ENCODE results near the gene HDAC4. TPM values are rescaled to one million over a fixed set of nuclear protein-coding genes. Genes with fewer than 3 reads are reported as not detected.

The HDAC4 gene
- total and polyA plus RNA-seq, 4 donors, result 2.9 to 37.2 (median 4.4) TPM

GRCh38 chr2:239161711-239162140 lies 239.1 kb downstream of the HDAC4 start:
- TF ChIP-seq FOXA2 (IDR thresholded peaks at IDR 0.05), result no peak
- TF ChIP-seq RXRA (IDR thresholded peaks at IDR 0.05), result no peak
- no peak for TF ChIP-seq HNF4G (IDR thresholded peaks at IDR 0.05)
- H3K4me1 ChIP-seq (ENCODE audit: control insufficient read depth in 4 of 4, insufficient read depth in 4 of 4, low read length in 3 of 4), result no peaks in the 10 kb centered on the region
- WGBS, result 95% methylated on average over 14 of the region's 14 CpGs
- H3K4me3 ChIP-seq (ENCODE audit: low read depth in 1 of 3, low read length in 3 of 3), result no peak overlapping the region
- no peaks in the 10 kb centered on the region for H3K9me3 ChIP-seq (ENCODE audit: control insufficient read depth in 4 of 4, low read length in 3 of 4)
- no peak for DNase-seq (ENCODE audit: low spot score)
- H3K27me3 ChIP-seq (ENCODE audit: control insufficient read depth in 4 of 4, insufficient read depth in 4 of 4, low read length in 3 of 4), result no peaks in the 10 kb centered on the region
- no peak overlapping the region for H3K27ac ChIP-seq (ENCODE audit: low read depth in 1 of 2, low read length in 2 of 2)
- no peak overlapping the region for H3K9ac ChIP-seq (ENCODE audit: low read depth in 1 of 2, low read length in 2 of 2)
- peaks cover 0 to 12% (median 5%) of the 10 kb centered on the region in 4 donors for H3K36me3 ChIP-seq (ENCODE audit: control insufficient read depth in 4 of 4, insufficient read depth in 3 of 4, low read depth in 1 of 4, low read length in 3 of 4)

GRCh38 chr2:239160226-239161143 lies 240.3 kb downstream of the HDAC4 start:
- Histone ChIP-seq H3K9me3 (ENCODE audit: control insufficient read depth in 4 of 4, low read length in 3 of 4) (no peaks in the 10 kb centered on the region), H3K4me1 (ENCODE audit: control insufficient read depth in 4 of 4, insufficient read depth in 4 of 4, low read length in 3 of 4) (no peaks in the 10 kb centered on the region), H3K36me3 (ENCODE audit: control insufficient read depth in 4 of 4, insufficient read depth in 3 of 4, low read depth in 1 of 4, low read length in 3 of 4) (peaks cover 0 to 21% (median 9%) of the 10 kb centered on the region in 4 donors), H3K9ac (ENCODE audit: low read depth in 1 of 2, low read length in 2 of 2) (no peak overlapping the region), H3K4me3 (ENCODE audit: low read depth in 1 of 3, low read length in 3 of 3) (no peak overlapping the region), H3K27ac (ENCODE audit: low read depth in 1 of 2, low read length in 2 of 2) (no peak overlapping the region), H3K27me3 (ENCODE audit: control insufficient read depth in 4 of 4, insufficient read depth in 4 of 4, low read length in 3 of 4) (no peaks in the 10 kb centered on the region)
- no peak for DNase-seq (ENCODE audit: low spot score)
- TF ChIP-seq REST (IDR thresholded peaks at IDR 0.05) (no peak), HNF4A (conservative IDR thresholded peaks at IDR 0.05) (no peak), RAD21 (IDR thresholded peaks at IDR 0.05) (no peak), HNF4G (IDR thresholded peaks at IDR 0.05) (no peak), FOXA1 (IDR thresholded peaks at IDR 0.05) (no peak), YY1 (IDR thresholded peaks at IDR 0.05) (no peak), NR2F2 (IDR thresholded peaks at IDR 0.05) (no peak), FOXA2 (IDR thresholded peaks at IDR 0.05) (no peak), GABPA (IDR thresholded peaks at IDR 0.05 in 1 of 2, conservative IDR thresholded peaks at IDR 0.05 in 1 of 2) (no peak), MAX (IDR thresholded peaks at IDR 0.05) (no peak), ZBTB33 (IDR thresholded peaks at IDR 0.05) (no peak), ATF3 (IDR thresholded peaks at IDR 0.05) (no peak), RXRA (IDR thresholded peaks at IDR 0.05) (no peak)
- 96% methylated on average over 32 of the region's 32 CpGs for WGBS
